NOMO-1 treated with DMSO at 0.1 percent for 48 hours (cell line): ENCODE measurements around the gene ZNF280B.

ENCODE experiments used
- DNase-seq: peaks from one replicate; lab custom pipeline; 2025; ENCODE audit not compliant: unreplicated experiment; lab: John Stamatoyannopoulos, UW

Gene ZNF280B, protein sequence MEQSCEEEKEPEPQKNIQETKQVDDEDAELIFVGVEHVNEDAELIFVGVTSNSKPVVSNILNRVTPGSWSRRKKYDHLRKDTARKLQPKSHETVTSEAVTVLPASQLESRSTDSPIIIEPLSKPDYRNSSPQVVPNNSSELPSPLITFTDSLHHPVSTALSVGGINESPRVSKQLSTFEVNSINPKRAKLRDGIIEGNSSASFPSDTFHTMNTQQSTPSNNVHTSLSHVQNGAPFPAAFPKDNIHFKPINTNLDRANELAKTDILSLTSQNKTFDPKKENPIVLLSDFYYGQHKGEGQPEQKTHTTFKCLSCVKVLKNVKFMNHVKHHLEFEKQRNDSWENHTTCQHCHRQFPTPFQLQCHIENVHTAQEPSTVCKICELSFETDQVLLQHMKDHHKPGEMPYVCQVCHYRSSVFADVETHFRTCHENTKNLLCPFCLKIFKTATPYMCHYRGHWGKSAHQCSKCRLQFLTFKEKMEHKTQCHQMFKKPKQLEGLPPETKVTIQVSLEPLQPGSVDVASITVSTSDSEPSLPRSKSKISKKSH

DNA sequence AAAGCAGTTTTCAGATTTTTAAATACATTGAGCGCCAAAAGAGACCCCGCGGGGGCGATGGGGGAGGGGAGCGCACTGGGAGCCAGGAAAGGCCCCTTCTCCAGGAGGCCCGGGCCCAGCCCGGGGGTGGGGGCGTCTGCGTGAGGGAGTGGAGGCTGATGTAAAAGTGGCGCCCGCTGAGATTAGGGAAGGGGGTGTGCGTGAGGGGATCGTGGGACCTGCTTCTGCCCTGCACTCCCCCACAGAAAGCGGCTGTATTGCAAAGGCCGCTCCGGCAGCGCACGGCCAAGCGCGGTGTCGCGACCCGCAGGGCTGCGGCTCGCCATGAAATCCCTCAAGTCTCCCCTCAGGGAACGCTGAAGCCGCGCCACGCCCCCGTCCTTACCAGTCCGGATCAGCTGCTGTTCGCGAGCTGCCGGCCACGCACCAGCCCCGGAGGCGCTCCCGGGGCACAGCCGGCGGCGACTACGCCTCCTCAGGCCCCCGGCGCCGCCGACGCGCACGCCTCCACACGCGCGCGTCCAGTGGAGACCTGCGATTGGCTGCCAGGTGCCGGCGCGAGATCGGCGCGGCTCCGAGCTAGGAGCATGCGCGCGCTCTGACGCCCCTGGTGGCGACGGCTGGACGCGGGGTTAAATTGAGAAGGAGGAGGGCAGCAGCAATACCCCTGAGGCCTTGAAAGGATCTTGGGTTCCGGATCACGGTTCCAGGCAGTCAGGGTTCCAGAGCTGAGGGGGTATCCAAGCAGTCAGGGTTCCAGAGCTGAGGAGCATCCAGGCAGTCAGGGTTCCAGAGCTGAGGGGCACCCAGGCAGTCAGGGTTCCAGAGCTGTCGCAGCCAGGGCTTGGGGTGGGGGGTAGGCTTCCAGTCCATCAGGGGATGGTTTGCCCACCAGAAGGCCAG is at the start of gene ZNF280B:
TSS of gene ZNF280B (minus strand) at position 469 of the 903 bp plus-strand sequence. CDS start 19,344 bp downstream, outside the sequence.
- peak; percentile 83 for DNase-seq

GRCh38 chr22:22556995-22557925 is 48.7 kb upstream of the ZNF280B start:
- no peak for DNase-seq

DNA sequence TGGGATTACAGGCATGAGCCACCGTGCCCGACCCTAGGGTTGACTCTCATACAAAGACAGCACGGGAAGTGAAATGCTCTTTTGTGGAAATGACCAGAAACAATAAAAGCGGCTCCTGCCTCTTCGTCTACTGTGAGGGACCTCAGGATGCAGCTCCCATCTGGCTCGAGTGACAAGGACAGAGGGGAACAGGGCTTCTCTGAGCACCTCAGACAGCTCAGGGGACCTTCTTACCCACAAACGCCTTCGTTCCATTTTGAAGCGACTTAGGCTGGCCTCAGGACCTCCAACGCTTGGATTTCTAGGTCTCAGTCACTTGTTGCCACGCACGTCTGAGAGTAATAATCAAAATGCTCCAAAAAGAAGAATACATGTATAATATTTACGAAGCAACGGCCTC is 48.0 kb upstream of the ZNF280B start:
- DNase-seq = no peak

GRCh38 chr22:22555596-22555995 is 47.1 kb upstream of the ZNF280B start:
- DNase-seq = no peak

GRCh38 chr22:22554587-22555284 is 46.2 kb upstream of the ZNF280B start:
- DNase-seq = peak; percentile 33

- no peak for DNase-seq
Measured at GRCh38 chr22:22553735-22554586, 45.4 kb upstream of the ZNF280B start.

GRCh38 chr22:22553141-22553540 is 44.6 kb upstream of the ZNF280B start:
- no peak for DNase-seq

- peak; percentile 24 for DNase-seq
Measured at GRCh38 chr22:22552630-22553029, 44.1 kb upstream of the ZNF280B start.

- no peak for DNase-seq
Measured at GRCh38 chr22:22550789-22551434, 42.4 kb upstream of the ZNF280B start.

DNA sequence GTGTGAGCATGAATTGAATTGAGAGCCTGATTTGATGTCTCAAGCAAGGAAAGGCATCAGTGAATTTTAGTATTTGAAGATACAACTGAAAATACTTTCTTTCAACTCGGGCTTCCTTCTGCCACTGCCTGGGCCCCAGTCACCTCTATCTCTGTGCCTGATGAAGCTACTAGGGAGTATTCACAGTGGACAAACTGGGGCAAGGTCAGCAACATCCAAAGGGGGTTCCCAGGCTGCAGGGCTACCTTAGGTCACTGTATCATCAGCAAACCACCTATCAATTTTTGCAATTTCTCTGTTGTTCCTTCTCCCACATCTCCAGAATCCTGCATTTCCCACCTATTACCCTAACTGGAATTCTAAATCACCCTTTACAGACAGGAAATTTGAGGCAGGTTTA is 40.4 kb upstream of the ZNF280B start:
- no peak for DNase-seq

GRCh38 chr22:22548317-22548716 is 39.8 kb upstream of the ZNF280B start:
- no peak for DNase-seq

DNA sequence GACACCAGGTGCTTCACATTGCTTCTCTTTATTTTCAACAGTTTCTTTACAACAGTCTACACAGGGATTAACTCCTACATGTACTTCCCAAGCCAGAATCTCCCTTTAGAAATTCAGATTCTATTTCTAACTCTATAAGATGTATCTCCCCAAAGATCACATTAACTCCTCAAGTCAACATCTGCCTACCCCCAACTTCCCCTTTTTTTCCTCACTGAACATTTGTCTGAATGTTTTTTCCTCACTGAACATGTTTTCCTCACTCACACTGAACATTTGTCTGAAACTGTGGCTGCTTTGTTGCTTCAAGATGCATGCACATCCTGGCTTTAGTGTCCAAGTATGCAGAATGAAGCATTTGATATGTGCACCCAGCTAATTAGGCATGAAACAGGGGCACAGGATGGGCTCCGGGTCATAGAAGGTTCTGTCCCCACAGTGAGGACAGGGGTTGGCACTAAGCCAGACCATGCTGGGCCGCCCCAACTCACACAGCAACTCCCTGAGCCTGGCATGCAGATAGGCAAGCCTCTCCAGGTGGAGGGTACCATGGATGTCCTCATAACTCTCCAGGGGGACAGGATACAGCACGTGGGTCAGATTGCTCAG is 39.3 kb upstream of the ZNF280B start:
- DNase-seq = peak; percentile 31

DNA sequence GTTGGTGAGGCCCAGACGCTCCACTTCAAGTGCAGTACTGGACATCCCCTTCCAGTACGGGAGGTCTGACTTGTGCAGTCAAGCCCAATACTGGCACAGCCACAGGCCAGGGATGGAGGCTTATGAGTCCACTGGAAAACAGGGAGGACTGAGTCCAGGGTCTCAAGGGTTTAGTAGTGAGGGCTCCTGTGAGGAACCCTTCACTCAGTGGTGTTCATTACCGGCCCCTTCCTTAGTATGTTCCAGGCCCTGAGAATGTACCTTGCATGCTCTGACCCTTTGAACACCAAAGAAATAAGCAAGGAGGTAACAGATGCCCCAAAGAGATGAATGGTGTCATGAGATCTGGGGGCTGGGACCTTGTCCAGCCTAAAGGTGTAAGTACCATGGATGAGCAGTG is 38.7 kb upstream of the ZNF280B start:
- DNase-seq = no peak

GRCh38 chr22:22546490-22546889 is 37.9 kb upstream of the ZNF280B start:
- peak; percentile 79 for DNase-seq

GRCh38 chr22:22545084-22545483 is 36.5 kb upstream of the ZNF280B start:
- no peak for DNase-seq

GRCh38 chr22:22538226-22538989 is 29.9 kb upstream of the ZNF280B start:
- no peak for DNase-seq

DNA sequence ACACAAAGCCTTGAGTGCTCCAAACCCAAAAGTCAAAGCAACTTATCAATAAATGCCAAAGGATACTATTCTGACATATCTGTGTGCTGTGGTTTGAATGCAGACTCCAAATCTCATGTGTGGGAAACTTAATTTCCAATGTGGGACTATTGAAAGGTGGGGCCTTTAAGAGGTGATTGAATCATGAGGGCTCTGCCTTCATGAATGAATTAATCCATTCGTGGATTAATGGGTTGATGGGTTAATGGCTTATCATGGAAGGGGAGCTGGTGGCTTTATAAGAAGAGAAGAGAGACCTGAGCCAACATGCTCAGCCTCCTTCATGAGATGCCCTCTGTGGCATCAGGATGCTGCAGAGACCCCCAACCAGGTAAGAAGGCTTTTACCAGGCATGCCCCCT is 28.4 kb upstream of the ZNF280B start:
- DNase-seq = no peak
